Small intestine (tissue), 7 donors: ENCODE data around the gene THAP7. TPM values are rescaled to one million over a fixed set of nuclear protein-coding genes. Genes with fewer than 3 reads are reported as not detected.

ENCODE experiments used
- DNase-seq, 2 donors: peaks; one replicate each; pipeline versions ENCODE4 v3.0.0 to v3.0.0-alpha.2; 2013
- FAIRE-seq: peaks from 2 replicates; lab custom pipeline; 2012; peaks lifted over from hg19 to GRCh38; lab: Jason Lieb, UNC
- H3K27ac ChIP-seq, 3 donors: one replicate each; pipeline ENCODE4 v1.5.1; 2013; ENCODE audit warnings: low read length in 2 of 3, mild to moderate bottlenecking in 2 of 3, control low read depth in 1 of 3, inconsistent platforms in 1 of 3, low read depth in 1 of 3, moderate library complexity in 1 of 3
- H3K27me3 ChIP-seq, 3 donors: one replicate each; pipeline ENCODE4 v1.6.1; 2013; ENCODE audit warnings: low read length in 3 of 3, inconsistent platforms in 1 of 3; ENCODE audit not compliant: control insufficient read depth in 3 of 3, insufficient read depth in 3 of 3
- H3K36me3 ChIP-seq, 3 donors: one replicate each; pipeline ENCODE4 v1.6.1; 2013; ENCODE audit warnings: low read length in 3 of 3, inconsistent platforms in 1 of 3, low read depth in 1 of 3, mild to moderate bottlenecking in 1 of 3, moderate library complexity in 1 of 3; ENCODE audit not compliant: control insufficient read depth in 3 of 3, insufficient read depth in 2 of 3
- H3K4me1 ChIP-seq, 3 donors: one replicate each; pipeline ENCODE4 v1.6.1; 2013; ENCODE audit warnings: low read length in 2 of 3, inconsistent platforms in 1 of 3, low read depth in 1 of 3, mild to moderate bottlenecking in 1 of 3, moderate library complexity in 1 of 3; ENCODE audit not compliant: control insufficient read depth in 3 of 3, insufficient read depth in 2 of 3
- H3K4me3 ChIP-seq, 3 donors: one replicate each; pipeline ENCODE4 v1.5.1; 2013; ENCODE audit warnings: low read length in 3 of 3, control low read depth in 1 of 3, inconsistent platforms in 1 of 3, low read depth in 1 of 3, mild to moderate bottlenecking in 1 of 3, moderate library complexity in 1 of 3
- H3K9me3 ChIP-seq, 2 donors: one replicate each; pipeline ENCODE4 v1.6.1; 2013; ENCODE audit warnings: low read depth in 1 of 2, low read length in 1 of 2; ENCODE audit not compliant: control insufficient read depth in 2 of 2, insufficient read depth in 1 of 2
- WGBS, 3 donors: extraction: QIAGEN DNeasy Blood & Tissue Kit; methylation state at CpG; one replicate each; pipeline ENCODE4 v1.1.7; 2013; 5-methylcytosine and 5-hydroxymethylcytosine counted together
- polyA plus RNA-seq, 4 donors: library from polyadenylated mRNA; stranded (reverse) in 3 of 4; unstranded in 1 of 4; fragments of 200-250 nt in 3 of 4; fragments of 120-200 nt in 1 of 4; gene quantifications; one replicate each; pipeline versions ENCODE4 v1.2.1 to v1.2.3, GENCODE V29; 2013
- donor health status: healthy with polysubstance abuse.
- donor health status: control.
- donor health status: control.
- donor health status: Bipolar disorder and iron deficiency.
- donor health status: healthy.

THAP7 gene
- polyA plus RNA-seq, 4 donors = 27.0 to 43.2 (median 30.8) TPM

- DNase-seq = peak in 1 of 2 donors; percentile 29
- Histone ChIP-seq H3K9me3 (no peaks in the 10 kb centered on the region), H3K27ac (peak overlapping the region; percentile 24 to 81 (median 45)), H3K4me1 (peaks cover 6 to 86% (median 14%) of the 10 kb centered on the region in 3 donors), H3K27me3 (no peaks in the 10 kb centered on the region), H3K4me3 (no peak overlapping the region), H3K36me3 (peaks cover 7 to 60% (median 17%) of the 10 kb centered on the region in 3 donors)
- FAIRE-seq = no peak
- WGBS, 3 donors = 64 to 77% (median 75%) methylated on average over 13 of the region's 13 CpGs
These were observed 52.2 kb downstream of the THAP7 start for GRCh38 chr22:20949698-20950183.

Other genes starting within 250 kb of the THAP7 start
- gene SERPIND1, start 228.0 kb downstream of the THAP7 start, polyA plus RNA-seq = under 1 TPM in 2 of 4 donors, not detected in 2; 0.04 to 0.16 TPM
- gene PI4KA, start 143.3 kb downstream of the THAP7 start, polyA plus RNA-seq = 10 to 100 TPM; 40.5 to 82.0 (median 45.8) TPM
- 10 to 100 TPM; 13.8 to 32.2 (median 18.2) TPM for gene SNAP29, start 143.1 kb downstream of the THAP7 start, polyA plus RNA-seq
- 10 to 100 TPM; 18.6 to 57.8 (median 22.0) TPM for gene CRKL, start 84.7 kb downstream of the THAP7 start, polyA plus RNA-seq
- 1 to 10 TPM; 5.1 to 9.4 (median 6.1) TPM for gene AIFM3, start 34.9 kb downstream of the THAP7 start, polyA plus RNA-seq
- 10 to 100 TPM; 22.7 to 38.0 (median 28.7) TPM for gene LZTR1, start 19.8 kb downstream of the THAP7 start, polyA plus RNA-seq
- under 1 TPM in 2 of 4 donors, not detected in 2; 0.62 to 0.84 TPM for gene P2RX6, start 13.0 kb upstream of the THAP7 start, polyA plus RNA-seq
- gene SLC7A4, start 30.4 kb upstream of the THAP7 start, polyA plus RNA-seq = 10 to 100 TPM in 1 of 4 donors, 1 to 10 TPM in 1, under 1 TPM in 1, not detected in 1; 0.27 to 40.2 (median 2.3) TPM
- under 1 TPM in 2 of 4 donors, not detected in 2; 0.16 to 0.27 TPM for gene LRRC74B, start 43.8 kb upstream of the THAP7 start, polyA plus RNA-seq